OCI-LY3 (cell line): ENCODE data around the gene MARCKSL1.

Experiments
- H2AFZ ChIP-seq: fragments of 200-600, 300-600 bp; shearing (Covaris generic); 2 replicates; pipeline ENCODE4 v1.6.0; 2014; ENCODE audit warnings: antibody characterized with exemption, low read depth, low read length
- H3K27ac ChIP-seq: fragments of 200-600, 300-600 bp; sonication (generic); 2 replicates; pipeline ENCODE4 v1.5.1; 2014; ENCODE audit warnings: mild to moderate bottlenecking, low read length, moderate library complexity, mixed read lengths
- H3K27me3 ChIP-seq: fragments of 200-600, 300-600 bp; sonication (generic); 2 replicates; pipeline ENCODE4 v1.6.1; 2014; ENCODE audit warnings: low read depth, low read length, mixed read lengths
- H3K36me3 ChIP-seq: fragments of 200-600, 300-600 bp; sonication (generic); replicated peaks from 2 replicates; pipeline ENCODE3; 2014; ENCODE audit warnings: low read depth, low read length, mixed read lengths
- H3K4me1 ChIP-seq: fragments of 300-600, 200-600 bp; sonication (generic); 2 replicates; pipeline ENCODE4 v1.6.1; 2014; ENCODE audit warnings: low read length, mixed read lengths
- H3K4me2 ChIP-seq: fragments of 200-600, 300-600 bp; sonication (generic); 2 replicates; pipeline ENCODE4 v1.6.1; 2014; ENCODE audit warnings: low read length, mixed read lengths
- H3K4me3 ChIP-seq: fragments of 300-600, 200-600 bp; sonication (generic); 2 replicates; pipeline ENCODE4 v1.5.1; 2014; ENCODE audit warnings: antibody characterized with exemption, mild to moderate bottlenecking, low read length, moderate library complexity
- H3K79me2 ChIP-seq: fragments of 300-600, 200-600 bp; shearing (Covaris generic); 2 replicates; pipeline ENCODE4 v1.6.1; 2014; ENCODE audit warnings: mild to moderate bottlenecking, low read length, mixed read lengths
- H3K9ac ChIP-seq: fragments of 300-600, 200-600 bp; shearing (Covaris generic); 2 replicates; pipeline ENCODE4 v1.6.0; 2014; ENCODE audit warnings: mild to moderate bottlenecking, low read length, moderate library complexity
- H3K9me3 ChIP-seq: fragments of 200-600, 300-600 bp; shearing (Covaris generic); 2 replicates; pipeline ENCODE4 v1.6.1; 2014; ENCODE audit warnings: low read length, mixed read lengths; ENCODE audit not compliant: insufficient read depth
- H4K20me1 ChIP-seq: fragments of 200-600, 300-600 bp; sonication (generic); 2 replicates; pipeline ENCODE4 v1.6.1; 2016; ENCODE audit warnings: low read length, mixed read lengths; ENCODE audit not compliant: insufficient read depth
- EZH2phosphoT487 ChIP-seq: fragments of 200-600 bp; shearing (Covaris generic); IDR thresholded peaks from 2 replicates; pipeline ENCODE4 v1.6.1; 2018; ENCODE audit warnings: antibody characterized with exemption, mixed run types, low read depth
- TF ChIP-seq, protein P1 (sequence below): fragments of 200-600, 300-600 bp; sonication (generic); IDR thresholded peaks from 2 replicates; pipeline ENCODE4 v1.5.1; 2014; ENCODE audit warnings: antibody characterized with exemption, low read length, low read depth

MARCKSL1 gene

DNA sequence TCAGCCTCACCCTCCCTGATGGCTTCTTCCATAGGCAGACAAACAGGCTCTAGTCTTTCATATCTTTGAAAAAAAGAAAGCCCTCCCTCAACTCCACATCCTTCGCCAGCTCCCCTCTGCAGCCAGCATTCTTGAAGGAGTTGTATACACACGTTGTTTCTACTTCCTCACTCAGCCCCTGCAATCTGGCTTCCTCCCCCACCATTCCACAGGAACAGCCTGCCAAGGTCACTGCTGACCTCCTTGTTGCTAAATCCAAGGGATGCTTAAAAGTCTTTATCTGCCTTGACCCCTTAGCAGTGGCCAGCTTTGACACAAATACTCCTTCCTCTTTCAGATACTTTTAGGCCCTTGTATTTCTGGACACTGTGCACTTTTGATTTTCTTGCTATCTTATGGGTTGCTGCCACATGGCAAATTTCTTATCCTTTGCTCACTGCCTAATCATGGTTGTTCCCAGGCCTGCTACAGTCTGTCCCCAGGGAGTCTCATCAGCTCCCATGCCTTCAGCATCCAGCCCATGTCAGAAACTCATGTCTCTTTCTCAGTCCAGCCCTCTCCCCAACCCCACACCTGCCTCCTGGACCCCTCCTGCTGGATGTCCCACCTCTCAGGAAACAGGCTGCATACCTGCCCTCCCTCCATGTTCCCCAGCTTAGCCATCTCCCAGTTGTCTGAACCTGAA is 18.0 kb upstream of the MARCKSL1 start:
- H3K9ac ChIP-seq = no peak overlapping the region
- H3K4me1 ChIP-seq = peaks cover 11% of the 10 kb centered on the region
- H3K4me2 ChIP-seq = no peak overlapping the region
- H3K27me3 ChIP-seq = no peaks in the 10 kb centered on the region
- no peak overlapping the region for H3K27ac ChIP-seq
- H3K9me3 ChIP-seq = no peaks in the 10 kb centered on the region
- H3K4me3 ChIP-seq = no peak overlapping the region
- no peak overlapping the region for H2AFZ ChIP-seq
- H3K79me2 ChIP-seq = no peaks in the 10 kb centered on the region
- TF ChIP-seq, protein P1, sequence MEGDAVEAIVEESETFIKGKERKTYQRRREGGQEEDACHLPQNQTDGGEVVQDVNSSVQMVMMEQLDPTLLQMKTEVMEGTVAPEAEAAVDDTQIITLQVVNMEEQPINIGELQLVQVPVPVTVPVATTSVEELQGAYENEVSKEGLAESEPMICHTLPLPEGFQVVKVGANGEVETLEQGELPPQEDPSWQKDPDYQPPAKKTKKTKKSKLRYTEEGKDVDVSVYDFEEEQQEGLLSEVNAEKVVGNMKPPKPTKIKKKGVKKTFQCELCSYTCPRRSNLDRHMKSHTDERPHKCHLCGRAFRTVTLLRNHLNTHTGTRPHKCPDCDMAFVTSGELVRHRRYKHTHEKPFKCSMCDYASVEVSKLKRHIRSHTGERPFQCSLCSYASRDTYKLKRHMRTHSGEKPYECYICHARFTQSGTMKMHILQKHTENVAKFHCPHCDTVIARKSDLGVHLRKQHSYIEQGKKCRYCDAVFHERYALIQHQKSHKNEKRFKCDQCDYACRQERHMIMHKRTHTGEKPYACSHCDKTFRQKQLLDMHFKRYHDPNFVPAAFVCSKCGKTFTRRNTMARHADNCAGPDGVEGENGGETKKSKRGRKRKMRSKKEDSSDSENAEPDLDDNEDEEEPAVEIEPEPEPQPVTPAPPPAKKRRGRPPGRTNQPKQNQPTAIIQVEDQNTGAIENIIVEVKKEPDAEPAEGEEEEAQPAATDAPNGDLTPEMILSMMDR = no peak
- TF ChIP-seq EZH2phosphoT487 = no peak
- H3K36me3 ChIP-seq = no peaks in the 10 kb centered on the region
- H4K20me1 ChIP-seq = no peaks in the 10 kb centered on the region

DNA sequence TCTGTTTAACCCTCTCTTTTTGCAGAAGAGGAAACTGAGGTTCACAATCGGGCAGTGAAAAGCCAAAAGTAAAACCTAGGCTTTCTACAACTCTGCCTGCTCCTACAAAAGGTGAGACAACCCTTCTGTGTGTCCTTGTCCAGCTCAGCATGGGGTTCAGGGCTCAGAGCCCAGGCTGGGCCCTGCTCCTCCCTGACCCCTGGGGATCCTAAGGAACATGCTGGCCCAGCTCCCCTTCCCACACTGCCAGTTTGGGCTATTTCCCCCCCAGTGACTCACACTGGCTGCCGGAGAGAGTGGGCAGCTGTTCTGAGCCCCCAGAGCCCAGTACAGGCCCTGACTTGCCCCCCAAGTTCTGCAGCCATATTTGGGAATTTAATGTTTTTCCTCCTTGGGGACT is 17.4 kb upstream of the MARCKSL1 start:
- peaks cover 11% of the 10 kb centered on the region for H3K4me1 ChIP-seq
- H3K9ac ChIP-seq = no peak overlapping the region
- H3K36me3 ChIP-seq = no peaks in the 10 kb centered on the region
- H3K27me3 ChIP-seq = no peaks in the 10 kb centered on the region
- TF ChIP-seq, protein P1 = no peak
- TF ChIP-seq EZH2phosphoT487 = no peak
- no peaks in the 10 kb centered on the region for H4K20me1 ChIP-seq
- H3K79me2 ChIP-seq = no peaks in the 10 kb centered on the region
- no peak overlapping the region for H2AFZ ChIP-seq
- no peak overlapping the region for H3K27ac ChIP-seq
- no peak overlapping the region for H3K4me2 ChIP-seq
- no peak overlapping the region for H3K4me3 ChIP-seq
- H3K9me3 ChIP-seq = no peaks in the 10 kb centered on the region

DNA sequence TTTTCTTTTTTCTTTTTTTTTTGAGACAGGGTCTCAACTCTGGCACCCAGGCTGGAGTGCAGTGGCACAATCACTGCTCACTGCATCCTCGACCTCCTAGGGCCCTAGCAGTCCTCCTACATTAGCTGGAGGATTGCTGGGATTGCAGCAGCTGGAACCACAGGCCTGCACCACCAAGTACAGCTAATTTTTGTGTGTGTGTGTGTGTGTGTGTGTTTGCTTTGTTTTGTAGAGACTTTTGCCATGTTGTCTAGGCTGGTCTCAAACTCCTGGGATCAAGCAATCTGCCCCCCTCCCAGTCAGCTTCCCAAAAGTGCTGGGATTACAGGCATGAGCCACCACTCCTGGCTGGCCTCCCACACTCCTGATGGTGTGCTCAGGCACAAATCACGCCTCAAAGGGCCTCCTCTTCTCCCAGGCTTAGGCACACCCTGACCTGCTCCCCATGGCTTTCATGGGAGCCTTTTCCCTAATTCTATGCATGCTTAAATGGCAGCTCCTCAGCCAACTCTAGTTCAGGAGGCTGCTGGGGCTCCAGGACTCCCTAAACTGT is 16.9 kb upstream of the MARCKSL1 start:
- Histone ChIP-seq H3K4me2 (no peak overlapping the region), H4K20me1 (no peaks in the 10 kb centered on the region), H3K79me2 (no peaks in the 10 kb centered on the region), H3K9me3 (no peaks in the 10 kb centered on the region), H3K36me3 (no peaks in the 10 kb centered on the region), H3K27me3 (no peaks in the 10 kb centered on the region), H3K4me1 (peaks cover 11% of the 10 kb centered on the region), H2AFZ (no peak overlapping the region), H3K27ac (no peak overlapping the region), H3K9ac (no peak overlapping the region), H3K4me3 (no peak overlapping the region)
- TF ChIP-seq, protein P1 = no peak
- no peak for TF ChIP-seq EZH2phosphoT487

DNA sequence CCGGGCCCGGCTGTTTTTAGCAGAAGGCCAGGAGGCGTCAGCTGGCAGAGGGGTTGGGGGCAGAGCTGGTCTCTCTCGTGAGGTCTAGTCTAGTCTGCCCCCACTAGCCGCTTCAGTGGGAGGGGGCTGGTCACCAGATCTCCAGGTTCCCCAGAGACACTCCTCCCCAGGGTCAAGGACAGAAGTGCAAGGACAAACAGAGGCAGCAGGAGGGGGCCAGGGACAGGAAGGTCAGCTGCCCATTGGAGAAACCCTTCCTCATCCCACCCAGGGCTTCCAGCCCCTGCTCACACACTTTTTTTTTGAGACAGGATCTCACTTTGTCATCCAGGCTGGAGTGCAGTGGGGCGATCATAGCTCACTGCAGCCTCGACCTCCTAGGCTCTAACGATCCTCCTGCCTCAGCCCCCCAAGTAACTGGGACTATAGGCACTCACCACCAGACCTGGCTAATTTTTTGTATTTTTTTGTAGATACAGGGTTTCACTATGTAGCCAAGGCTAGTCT is 16.3 kb upstream of the MARCKSL1 start:
- Histone ChIP-seq H3K9ac (peak overlapping the region; percentile 88), H3K4me3 (peak overlapping the region; percentile 94), H3K4me2 (peak overlapping the region; percentile 86), H3K4me1 (peaks cover 11% of the 10 kb centered on the region), H4K20me1 (no peaks in the 10 kb centered on the region), H3K36me3 (no peaks in the 10 kb centered on the region), H3K79me2 (no peaks in the 10 kb centered on the region), H2AFZ (no peak overlapping the region), H3K9me3 (no peaks in the 10 kb centered on the region), H3K27ac (no peak overlapping the region), H3K27me3 (no peaks in the 10 kb centered on the region)
- TF ChIP-seq, protein P1 = no peak
- no peak for TF ChIP-seq EZH2phosphoT487
